OCI-LY3 (cell line): Measurements from ENCODE around the gene DNAH17.

ENCODE experiments used
- H2AFZ ChIP-seq: fragments of 200-600, 300-600 bp; shearing (Covaris generic); 2 replicates; pipeline ENCODE4 v1.6.0; 2014; ENCODE audit warnings: antibody characterized with exemption, low read depth, low read length
- H3K27ac ChIP-seq: fragments of 200-600, 300-600 bp; sonication (generic); 2 replicates; pipeline ENCODE4 v1.5.1; 2014; ENCODE audit warnings: mild to moderate bottlenecking, low read length, moderate library complexity, mixed read lengths
- H3K27me3 ChIP-seq: fragments of 200-600, 300-600 bp; sonication (generic); 2 replicates; pipeline ENCODE4 v1.6.1; 2014; ENCODE audit warnings: low read depth, low read length, mixed read lengths
- H3K36me3 ChIP-seq: fragments of 200-600, 300-600 bp; sonication (generic); replicated peaks from 2 replicates; pipeline ENCODE3; 2014; ENCODE audit warnings: low read depth, low read length, mixed read lengths
- H3K4me1 ChIP-seq: fragments of 300-600, 200-600 bp; sonication (generic); 2 replicates; pipeline ENCODE4 v1.6.1; 2014; ENCODE audit warnings: low read length, mixed read lengths
- H3K4me2 ChIP-seq: fragments of 200-600, 300-600 bp; sonication (generic); 2 replicates; pipeline ENCODE4 v1.6.1; 2014; ENCODE audit warnings: low read length, mixed read lengths
- H3K4me3 ChIP-seq: fragments of 300-600, 200-600 bp; sonication (generic); 2 replicates; pipeline ENCODE4 v1.5.1; 2014; ENCODE audit warnings: antibody characterized with exemption, mild to moderate bottlenecking, low read length, moderate library complexity
- H3K79me2 ChIP-seq: fragments of 300-600, 200-600 bp; shearing (Covaris generic); 2 replicates; pipeline ENCODE4 v1.6.1; 2014; ENCODE audit warnings: mild to moderate bottlenecking, low read length, mixed read lengths
- H3K9ac ChIP-seq: fragments of 300-600, 200-600 bp; shearing (Covaris generic); 2 replicates; pipeline ENCODE4 v1.6.0; 2014; ENCODE audit warnings: mild to moderate bottlenecking, low read length, moderate library complexity
- H3K9me3 ChIP-seq: fragments of 200-600, 300-600 bp; shearing (Covaris generic); 2 replicates; pipeline ENCODE4 v1.6.1; 2014; ENCODE audit warnings: low read length, mixed read lengths; ENCODE audit not compliant: insufficient read depth
- H4K20me1 ChIP-seq: fragments of 200-600, 300-600 bp; sonication (generic); 2 replicates; pipeline ENCODE4 v1.6.1; 2016; ENCODE audit warnings: low read length, mixed read lengths; ENCODE audit not compliant: insufficient read depth
- EZH2phosphoT487 ChIP-seq: fragments of 200-600 bp; shearing (Covaris generic); IDR thresholded peaks from 2 replicates; pipeline ENCODE4 v1.6.1; 2018; ENCODE audit warnings: antibody characterized with exemption, mixed run types, low read depth
- TF ChIP-seq, protein P1 (sequence below): fragments of 200-600, 300-600 bp; sonication (generic); IDR thresholded peaks from 2 replicates; pipeline ENCODE4 v1.5.1; 2014; ENCODE audit warnings: antibody characterized with exemption, low read length, low read depth

Gene DNAH17

GRCh38 chr17:78529871-78530670, 47.1 kb downstream of the DNAH17 start:
- no peak overlapping the region for H3K4me2 ChIP-seq
- no peak overlapping the region for H3K9ac ChIP-seq
- no peaks in the 10 kb centered on the region for H3K9me3 ChIP-seq
- no peak overlapping the region for H3K4me3 ChIP-seq
- no peaks in the 10 kb centered on the region for H3K27me3 ChIP-seq
- H4K20me1 ChIP-seq: no peaks in the 10 kb centered on the region
- H3K4me1 ChIP-seq: no peaks in the 10 kb centered on the region
- no peak for TF ChIP-seq EZH2phosphoT487
- TF ChIP-seq, protein P1, sequence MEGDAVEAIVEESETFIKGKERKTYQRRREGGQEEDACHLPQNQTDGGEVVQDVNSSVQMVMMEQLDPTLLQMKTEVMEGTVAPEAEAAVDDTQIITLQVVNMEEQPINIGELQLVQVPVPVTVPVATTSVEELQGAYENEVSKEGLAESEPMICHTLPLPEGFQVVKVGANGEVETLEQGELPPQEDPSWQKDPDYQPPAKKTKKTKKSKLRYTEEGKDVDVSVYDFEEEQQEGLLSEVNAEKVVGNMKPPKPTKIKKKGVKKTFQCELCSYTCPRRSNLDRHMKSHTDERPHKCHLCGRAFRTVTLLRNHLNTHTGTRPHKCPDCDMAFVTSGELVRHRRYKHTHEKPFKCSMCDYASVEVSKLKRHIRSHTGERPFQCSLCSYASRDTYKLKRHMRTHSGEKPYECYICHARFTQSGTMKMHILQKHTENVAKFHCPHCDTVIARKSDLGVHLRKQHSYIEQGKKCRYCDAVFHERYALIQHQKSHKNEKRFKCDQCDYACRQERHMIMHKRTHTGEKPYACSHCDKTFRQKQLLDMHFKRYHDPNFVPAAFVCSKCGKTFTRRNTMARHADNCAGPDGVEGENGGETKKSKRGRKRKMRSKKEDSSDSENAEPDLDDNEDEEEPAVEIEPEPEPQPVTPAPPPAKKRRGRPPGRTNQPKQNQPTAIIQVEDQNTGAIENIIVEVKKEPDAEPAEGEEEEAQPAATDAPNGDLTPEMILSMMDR: no peak
- no peak overlapping the region for H2AFZ ChIP-seq
- H3K27ac ChIP-seq: no peak overlapping the region
- H3K36me3 ChIP-seq: no peaks in the 10 kb centered on the region
- no peaks in the 10 kb centered on the region for H3K79me2 ChIP-seq

GRCh38 chr17:78529251-78529650, 47.9 kb downstream of the DNAH17 start:
- Histone ChIP-seq H3K4me3 (no peak overlapping the region), H4K20me1 (no peaks in the 10 kb centered on the region), H2AFZ (no peak overlapping the region), H3K27me3 (no peaks in the 10 kb centered on the region), H3K4me2 (no peak overlapping the region), H3K36me3 (no peaks in the 10 kb centered on the region), H3K79me2 (no peaks in the 10 kb centered on the region), H3K4me1 (no peaks in the 10 kb centered on the region), H3K27ac (no peak overlapping the region), H3K9ac (no peak overlapping the region), H3K9me3 (no peaks in the 10 kb centered on the region)
- TF ChIP-seq, protein P1: no peak
- TF ChIP-seq EZH2phosphoT487: no peak

DNA sequence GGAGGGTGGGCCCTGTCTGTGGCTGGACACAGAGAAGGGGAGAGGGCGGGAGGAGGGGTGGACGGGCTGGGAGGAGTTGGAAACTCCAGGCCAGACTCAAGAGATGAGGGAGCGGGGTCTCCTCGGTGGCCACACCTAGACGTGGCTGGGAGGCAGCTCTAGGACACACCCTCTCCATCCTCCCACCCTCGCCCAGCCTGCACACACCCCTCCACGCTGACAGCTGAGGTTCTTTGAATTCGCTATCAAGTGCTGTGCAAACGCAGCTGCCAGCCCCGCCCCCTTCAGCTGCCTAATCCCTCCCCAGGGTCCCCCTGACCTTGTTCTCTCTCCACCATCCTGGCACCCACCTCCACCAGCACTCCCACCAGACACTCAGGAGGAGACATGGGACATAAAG, 48.7 kb downstream of the DNAH17 start:
- H4K20me1 ChIP-seq: no peaks in the 10 kb centered on the region
- H3K4me2 ChIP-seq: no peak overlapping the region
- no peak overlapping the region for H3K9ac ChIP-seq
- no peaks in the 10 kb centered on the region for H3K36me3 ChIP-seq
- H3K9me3 ChIP-seq: no peaks in the 10 kb centered on the region
- H3K79me2 ChIP-seq: no peaks in the 10 kb centered on the region
- no peak overlapping the region for H3K27ac ChIP-seq
- no peak overlapping the region for H2AFZ ChIP-seq
- no peak overlapping the region for H3K4me3 ChIP-seq
- TF ChIP-seq EZH2phosphoT487: no peak
- TF ChIP-seq, protein P1: no peak
- no peaks in the 10 kb centered on the region for H3K4me1 ChIP-seq
- no peaks in the 10 kb centered on the region for H3K27me3 ChIP-seq

GRCh38 chr17:78527345-78527744, 49.9 kb downstream of the DNAH17 start:
- Histone ChIP-seq H3K27ac (no peak overlapping the region), H3K4me1 (no peaks in the 10 kb centered on the region), H3K4me3 (no peak overlapping the region), H3K4me2 (no peak overlapping the region), H2AFZ (no peak overlapping the region), H3K27me3 (peaks cover under 1% of the 10 kb centered on the region; the same call in 1 of the 2 replicates), H3K9me3 (no peaks in the 10 kb centered on the region), H3K79me2 (no peaks in the 10 kb centered on the region), H3K9ac (no peak overlapping the region), H4K20me1 (no peaks in the 10 kb centered on the region), H3K36me3 (no peaks in the 10 kb centered on the region)
- TF ChIP-seq, protein P1: no peak
- TF ChIP-seq EZH2phosphoT487: no peak
